HG03342 (cell line): Measurements from ENCODE around the gene GNA12.

Source experiments
- ATAC-seq: cut with Tn5 transposase; IDR thresholded peaks from one replicate; pipeline ENCODE4 v1.9.1; 2021; ENCODE audit warnings: mild to moderate bottlenecking, moderate library complexity; ENCODE audit not compliant: unreplicated experiment

The GNA12 gene

DNA sequence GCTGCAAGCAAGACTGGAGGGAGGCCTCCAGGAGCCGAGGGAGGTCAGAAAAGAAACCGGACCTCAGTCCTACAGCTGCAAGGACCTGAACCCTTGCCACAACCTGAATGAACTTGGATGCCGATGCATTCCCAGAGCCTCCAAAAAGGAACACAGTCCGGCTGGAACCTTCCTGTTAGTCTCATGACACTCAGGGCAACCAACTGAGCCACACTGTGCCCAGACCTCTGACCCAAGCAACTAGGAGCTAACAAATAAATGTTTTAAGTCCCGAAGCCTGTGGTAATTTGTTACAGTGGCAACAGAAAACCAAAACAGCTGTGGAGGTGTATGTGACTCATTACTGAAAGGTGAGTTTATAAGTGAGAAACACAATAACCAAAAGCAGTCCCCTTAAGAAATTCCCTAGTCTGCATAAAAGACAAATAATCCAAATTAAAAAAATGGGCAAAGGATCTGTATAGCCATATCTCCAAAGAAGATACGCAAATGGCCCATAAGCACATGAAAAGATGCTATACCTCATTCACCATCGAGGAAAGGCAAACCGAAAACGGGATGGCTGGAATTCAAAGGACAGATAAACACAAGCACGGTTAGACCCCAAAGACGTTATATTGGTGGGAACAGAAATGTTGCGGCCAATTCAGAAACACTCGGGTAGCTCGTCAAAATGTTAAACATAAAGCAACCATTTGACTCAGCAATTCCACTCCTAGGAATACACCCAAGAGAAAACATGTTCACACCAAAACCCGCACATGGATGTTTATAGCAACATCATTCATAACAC is 24.8 kb downstream of the GNA12 start:
- ATAC-seq = no peak

DNA sequence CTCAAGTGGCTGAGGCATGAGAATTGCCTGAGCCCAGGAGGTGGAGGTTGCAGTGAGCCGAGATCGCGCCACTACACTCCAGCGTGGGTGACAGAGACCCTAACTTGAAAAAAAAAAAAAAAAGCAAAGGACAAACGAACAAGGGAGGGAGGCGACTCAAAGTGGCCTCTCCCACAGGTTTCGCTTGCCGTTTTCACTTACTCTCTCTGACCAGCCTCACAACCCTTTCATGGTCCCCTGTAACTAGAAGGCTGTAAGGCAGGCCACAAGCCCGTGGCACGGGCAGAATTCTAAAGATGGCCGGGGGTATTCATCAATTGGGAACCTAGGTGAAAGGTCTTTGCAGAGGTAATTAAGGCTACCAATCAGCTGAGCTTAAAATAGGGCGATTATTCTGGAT is 25.5 kb downstream of the GNA12 start:
- no peak for ATAC-seq

DNA sequence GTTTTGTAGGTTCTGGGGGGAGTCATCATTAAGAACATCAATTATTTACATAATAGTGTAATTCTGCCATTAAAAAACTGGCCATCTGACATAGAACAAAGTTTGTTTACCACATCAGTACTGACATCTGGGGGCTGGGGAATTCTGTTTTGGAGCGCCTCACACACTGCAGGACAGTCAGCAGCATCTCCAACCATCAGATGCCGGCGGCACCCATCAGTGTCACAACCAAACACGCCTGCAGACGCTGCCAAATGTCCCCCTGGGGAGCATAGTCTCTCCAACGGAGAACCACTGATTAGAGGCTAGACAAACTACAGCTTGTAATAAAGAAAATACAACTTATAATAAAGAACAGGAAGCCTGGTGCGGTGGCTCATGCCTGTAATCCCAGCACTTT is 26.0 kb downstream of the GNA12 start:
- ATAC-seq = no peak

DNA sequence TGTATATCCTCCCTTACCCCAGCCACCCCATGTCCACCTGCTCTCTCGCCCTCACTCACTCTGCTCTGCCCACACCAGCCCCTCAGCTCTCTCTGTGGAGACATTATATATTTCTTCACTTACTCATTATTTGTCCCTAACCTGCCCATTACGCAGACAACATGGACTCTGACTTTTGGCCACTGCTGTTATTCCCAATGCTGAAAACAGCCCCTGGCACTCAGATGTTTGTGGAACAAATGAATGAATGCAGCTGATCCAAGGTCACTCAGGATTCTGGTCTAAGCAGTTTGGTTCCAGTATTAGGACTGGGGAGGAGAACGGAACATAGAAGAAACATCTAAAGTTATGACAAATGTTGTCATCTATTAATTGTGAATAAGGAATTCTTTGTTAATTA is 26.7 kb downstream of the GNA12 start:
- no peak for ATAC-seq

DNA sequence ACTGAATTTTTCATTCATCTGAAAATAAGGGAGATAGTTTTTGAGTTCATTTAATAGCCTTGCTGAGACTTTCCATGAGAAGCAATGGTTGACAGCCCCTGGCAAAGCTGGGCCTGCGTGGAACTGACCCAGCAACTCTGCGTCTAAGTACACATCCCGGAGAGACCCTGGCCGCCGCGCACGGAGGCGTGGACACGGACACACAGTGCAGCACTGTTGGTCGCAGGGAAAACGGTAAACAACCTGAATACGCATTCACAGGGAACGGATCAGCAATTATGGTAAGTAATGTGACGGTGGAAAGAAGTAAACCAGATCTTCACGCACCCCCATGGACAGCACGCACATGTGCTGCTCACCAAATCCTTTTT is 28.2 kb downstream of the GNA12 start:
- no peak for ATAC-seq

DNA sequence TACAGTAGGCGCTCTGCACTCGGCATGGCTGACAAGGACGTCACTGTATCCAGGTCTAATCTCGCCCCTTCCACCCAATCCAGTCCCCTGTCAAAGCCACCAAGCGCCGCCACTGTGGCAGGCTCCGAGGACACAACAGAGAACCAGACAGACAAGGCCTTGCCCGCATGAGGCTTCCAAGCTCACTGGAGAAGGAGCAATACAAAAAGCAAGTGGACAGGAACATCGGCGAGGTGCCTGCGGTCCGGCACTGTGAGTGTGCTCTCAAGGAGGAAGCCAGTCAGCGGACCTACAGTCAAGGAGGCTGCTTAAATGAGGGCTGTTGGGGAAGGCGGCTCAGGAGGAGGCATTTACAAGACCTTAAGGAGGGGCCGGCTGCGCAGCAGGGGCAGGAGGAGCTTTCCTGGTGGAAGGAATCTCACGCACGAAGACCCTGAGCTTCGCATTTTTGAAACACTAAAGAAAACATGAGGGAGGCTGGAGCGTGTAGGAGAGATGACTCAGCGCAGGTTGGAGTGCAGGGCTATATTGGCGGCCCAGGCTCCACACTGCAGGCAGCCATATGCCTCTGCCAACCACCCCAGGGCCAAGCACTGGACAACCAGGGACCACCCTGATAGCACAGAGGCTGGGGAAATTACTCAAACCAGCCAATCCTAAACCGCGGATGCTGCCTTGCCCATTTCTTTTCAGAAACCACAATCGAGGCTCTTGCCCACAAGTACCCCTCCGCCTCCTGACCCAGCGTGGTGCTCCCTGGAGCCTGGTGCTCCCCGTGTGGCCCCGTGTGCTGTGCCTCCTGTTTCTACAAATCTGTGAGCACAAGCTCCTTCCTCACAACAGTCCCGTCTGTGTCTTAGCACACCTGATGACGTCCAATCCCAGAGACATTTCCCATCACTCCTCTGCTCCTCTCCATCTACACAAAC is 28.9 kb downstream of the GNA12 start:
- no peak for ATAC-seq

DNA sequence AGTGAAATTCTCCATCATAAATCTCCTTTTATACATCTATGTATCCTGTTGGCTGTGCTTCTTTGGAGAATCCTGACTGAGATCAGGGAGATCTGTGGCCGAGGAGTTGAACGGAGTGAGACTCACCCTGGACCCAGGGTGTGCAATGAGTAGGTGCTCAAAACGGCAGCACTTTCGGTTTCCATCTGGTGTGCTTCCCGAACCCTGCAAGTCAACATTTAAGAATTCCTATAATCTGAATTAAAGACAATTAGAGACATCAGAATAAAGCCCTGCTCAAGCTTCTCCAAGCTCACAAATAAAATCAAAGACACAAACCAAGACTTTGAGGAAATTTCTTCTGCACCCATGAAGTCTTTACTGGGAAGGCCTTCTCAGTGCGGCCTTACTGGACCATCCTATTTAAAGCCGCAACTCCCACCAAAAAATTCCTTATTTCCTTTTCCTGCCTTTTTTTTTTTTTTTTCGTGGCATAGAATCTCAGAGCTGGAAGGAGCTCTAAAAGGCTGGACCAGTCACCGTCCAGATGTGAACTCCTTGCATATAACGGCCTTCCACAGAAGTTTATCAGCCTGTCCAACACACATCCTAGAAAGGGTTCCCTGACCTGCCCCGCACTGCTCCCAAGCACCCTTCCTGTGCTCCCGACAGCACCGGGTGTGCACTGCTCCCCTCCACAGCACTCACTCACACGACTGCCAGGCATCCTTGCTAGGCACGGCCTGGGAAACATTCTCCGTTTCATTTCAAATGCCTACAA is 29.7 kb downstream of the GNA12 start:
- ATAC-seq = no peak

DNA sequence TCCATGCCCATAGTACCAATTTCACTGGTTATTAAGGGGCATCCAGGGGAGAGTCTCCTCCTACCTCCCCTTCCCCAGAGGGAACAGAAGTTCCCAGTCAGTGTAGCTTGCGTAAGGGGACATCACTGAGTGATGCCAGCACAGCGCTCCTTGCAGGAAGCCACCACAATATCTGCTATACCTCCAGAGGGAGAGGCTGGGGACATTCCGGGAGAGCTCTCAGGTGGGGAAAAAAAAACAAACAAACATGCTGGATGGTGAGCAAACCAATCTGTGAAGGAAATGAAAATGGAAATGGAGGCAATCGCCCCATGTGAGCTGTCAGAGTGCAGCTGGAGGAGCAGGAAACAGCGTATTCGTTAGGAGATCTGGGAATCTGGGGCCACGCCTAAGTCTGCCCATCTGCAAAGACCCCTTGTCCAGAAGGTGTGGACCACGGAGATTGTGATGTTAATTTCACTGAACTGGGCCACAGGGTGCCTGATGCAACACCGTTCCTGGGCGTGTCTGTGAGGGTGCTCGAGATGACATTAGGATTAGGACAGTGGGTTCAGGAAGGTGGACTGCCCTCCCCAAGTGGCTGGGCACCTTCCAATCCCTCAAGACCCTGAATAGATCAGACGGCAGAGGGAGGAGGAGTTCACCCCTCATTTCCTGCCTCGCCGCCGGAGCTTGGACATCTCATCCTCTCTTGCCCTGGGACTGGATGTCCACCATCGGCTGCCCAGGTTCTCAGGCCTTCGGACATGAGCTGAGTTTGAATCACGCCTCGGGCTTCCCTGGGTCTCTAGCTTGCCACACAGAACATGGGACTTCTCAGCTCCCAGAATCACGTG is 30.5 kb downstream of the GNA12 start:
- no peak for ATAC-seq

DNA sequence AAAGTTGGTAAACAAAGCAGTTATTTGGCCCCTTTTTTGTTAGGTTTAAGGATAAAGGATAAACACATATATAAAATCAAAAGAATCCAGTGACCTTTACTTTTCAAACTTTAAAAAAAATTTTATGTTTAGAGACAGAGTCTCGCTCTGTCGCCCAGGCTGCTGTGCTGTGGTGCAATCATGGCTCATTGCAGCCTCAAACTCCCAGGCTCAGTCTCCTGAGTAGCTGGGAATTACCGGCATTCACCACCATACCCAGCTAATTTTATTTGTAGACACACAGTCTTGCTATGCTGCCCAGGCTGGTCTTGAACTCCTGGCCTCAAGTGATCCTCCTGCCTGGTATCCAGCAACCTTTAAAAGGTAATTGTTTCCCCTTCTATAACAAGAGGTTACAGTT is 31.3 kb downstream of the GNA12 start:
- ATAC-seq = no peak

DNA sequence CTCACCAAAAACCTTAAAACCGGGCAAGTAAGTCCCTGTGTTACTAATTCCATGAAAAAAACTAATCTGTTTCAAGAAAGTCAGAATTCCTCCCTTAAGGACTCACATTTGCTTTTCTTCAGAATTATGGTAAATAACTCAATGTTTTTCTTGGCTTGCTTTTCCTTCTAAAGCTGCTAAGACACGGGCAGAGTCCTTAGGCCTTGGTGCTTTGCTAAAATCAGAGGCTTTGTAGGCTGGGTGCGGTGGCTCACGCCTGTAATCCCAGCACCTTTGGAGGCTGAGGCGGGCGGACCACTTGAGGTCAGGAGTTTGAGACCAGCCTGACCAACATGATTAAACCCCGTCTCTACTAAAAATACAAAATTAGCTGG is 32.0 kb downstream of the GNA12 start:
- no peak for ATAC-seq

DNA sequence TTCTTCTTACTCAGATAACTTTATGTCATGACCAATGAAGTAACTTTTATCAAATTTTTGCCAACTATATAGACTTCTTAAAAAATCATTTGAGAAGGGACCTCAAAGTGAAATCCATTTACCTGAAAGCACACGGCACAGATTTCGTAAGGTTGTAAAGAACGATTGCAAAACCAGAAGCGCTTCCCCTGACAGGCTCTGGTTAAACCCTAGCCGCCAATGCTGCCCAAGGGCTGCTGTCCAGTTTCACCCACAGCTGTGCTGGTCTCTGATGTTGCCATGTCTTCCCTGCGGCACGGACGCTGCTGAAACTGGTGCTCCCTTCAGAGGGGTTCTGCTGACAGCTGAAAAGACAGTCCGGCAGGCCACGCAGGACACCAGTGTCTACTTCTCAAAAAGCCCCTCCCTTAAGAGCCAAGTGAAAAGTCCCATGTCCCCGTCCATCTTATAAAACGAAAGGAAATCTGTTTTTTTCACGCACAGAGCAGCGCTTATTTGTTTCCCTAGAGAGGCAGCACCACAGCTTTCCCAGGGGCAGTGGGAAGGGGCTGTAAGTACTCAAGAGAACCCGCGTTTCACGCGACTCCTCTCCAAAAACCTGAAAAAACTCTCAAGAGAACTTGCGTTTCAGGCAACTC is 32.5 kb downstream of the GNA12 start:
- no peak for ATAC-seq

DNA sequence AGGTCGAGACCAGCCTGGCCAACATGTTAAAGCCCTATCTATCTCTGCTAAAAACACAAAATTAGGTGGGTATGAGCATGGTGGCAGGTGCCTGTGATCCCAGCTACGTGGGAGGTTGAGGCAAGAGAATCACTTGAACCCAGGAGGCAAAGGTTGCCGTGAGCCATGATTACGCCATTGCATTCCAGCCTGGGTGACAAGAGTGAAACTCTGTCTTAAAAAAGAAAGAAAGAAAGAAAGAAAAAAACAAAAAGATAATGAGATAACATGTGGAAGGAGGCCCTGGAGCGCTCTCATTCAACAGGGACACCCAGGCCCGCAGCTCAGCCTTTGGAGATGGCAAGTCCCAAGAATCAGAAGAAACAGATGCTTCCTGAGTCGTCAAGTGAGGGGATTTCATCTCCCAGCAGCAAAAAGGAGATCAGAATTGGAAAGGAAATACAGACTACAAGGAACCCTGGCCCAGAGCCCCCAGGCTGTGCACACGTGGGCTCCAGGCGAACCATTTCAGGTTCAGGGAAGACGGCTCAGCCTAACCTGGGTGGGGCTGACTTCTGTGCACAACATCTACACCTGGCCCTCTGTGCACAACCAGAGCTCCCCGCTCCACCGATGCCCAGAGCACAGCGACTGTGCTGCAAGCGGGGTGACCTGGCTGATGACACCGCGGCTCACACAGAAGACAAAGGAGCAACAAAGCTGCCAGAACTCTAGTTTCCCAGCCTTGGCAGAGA is 33.3 kb downstream of the GNA12 start:
- no peak for ATAC-seq

DNA sequence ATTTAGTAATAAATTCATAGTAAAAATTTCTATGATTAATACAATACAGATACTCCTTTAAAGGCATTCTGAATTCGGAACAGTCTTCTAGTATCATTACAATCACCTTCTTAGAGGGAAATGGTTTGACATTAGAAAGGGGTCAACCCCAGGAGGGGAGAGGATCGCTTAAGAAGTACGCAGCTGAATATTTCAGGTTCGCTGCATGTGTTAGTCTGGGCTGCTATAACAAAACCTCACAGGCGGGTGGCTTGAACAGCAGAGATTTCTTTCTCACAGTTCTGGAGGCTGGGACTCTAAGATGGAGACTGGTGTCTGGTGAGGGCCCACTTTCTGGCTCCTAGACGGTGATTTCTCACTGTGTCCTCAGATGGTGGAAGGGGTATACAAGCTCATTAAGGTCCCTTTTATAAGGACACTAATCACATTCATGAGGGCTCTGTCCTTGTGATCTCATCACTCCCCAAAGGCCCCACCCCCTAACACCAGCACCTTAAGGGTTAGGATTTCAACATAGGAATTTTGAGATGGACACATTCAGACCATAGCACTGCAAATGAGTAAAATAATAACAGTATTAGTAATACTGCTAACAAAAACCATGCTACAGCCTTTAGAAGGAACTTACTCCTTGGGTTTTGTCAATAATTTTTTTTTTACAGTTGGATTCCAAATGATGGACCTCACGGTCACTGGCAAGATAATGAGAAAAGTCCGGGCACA is 34.0 kb downstream of the GNA12 start:
- ATAC-seq = no peak

DNA sequence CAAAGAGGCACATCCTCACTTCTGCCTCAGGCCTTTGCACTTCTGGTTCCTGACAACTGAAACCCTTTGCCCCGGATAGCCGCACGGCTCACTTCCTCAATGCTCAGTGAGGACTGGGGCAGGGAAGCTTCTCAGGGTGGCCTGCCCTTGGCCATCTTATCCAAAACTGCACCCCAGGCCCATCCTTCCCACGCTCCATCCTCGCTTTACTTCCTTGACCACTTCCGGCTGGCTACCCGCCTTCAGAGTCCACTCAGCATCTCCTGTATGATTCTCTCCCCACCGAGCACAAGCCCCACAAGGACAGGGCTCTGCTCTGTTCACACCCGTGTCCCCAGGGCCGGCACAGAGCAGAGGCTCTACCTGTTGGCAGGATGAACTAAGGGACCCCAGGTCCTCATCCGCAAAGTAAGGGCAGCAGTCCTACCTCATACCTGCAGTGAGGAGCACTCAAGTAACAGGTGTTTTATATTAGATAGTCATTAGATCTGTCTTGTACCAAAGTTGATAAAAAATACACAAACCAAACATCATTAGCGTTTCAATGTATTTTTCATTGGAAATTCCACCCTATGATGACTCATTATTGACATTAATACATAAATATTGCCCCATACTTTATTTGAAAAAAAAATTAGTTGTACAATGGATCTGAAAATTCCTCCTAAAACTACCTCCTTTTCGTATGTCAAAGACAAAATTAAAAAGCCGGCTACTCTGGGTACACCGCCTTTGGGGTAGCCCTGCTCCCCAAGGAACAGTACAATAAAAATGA is 35.0 kb downstream of the GNA12 start:
- no peak for ATAC-seq

DNA sequence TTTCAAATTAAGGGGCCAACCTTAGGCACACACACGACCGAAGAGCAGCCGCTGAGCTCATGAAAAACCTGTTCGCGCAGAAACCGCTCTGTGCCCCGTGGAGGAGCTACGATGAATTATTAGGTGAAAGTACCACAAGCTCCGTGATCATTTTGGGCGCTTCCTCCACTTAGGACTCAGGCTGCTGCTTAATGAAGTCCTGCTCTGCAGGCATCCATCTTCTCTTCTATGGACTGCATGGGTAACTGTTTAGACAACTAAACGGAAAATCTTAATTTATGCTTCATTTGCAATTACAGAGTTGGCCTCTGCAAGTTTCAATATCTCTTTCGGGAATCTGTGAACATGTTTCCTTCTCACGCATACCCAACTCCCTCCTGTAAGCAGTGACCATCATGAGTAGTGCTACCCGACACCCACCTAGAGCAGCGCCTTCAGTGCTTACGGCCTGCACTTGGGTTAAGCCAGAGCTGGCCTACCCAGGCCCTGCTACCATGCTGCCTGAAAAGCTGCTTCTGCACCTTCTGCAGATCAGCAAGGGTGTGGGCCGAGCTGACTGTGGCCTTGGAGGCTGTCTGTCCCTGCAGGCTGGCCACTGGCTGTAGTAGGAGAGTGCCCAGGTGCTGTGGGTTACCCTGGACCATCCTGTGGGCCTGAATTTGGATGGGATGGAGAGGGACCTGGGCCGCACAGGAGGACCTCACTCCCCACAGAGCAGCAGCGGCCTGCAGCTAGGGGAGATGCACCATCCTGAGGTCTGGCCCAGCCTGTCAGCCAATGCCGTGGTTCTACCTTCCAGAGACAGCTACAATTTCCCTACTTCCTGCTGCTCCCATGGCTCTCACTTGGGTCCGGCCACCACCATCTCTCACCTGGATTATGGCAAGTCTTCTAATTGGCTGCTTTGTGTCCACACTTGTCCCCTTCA is 36.0 kb downstream of the GNA12 start:
- ATAC-seq = no peak

DNA sequence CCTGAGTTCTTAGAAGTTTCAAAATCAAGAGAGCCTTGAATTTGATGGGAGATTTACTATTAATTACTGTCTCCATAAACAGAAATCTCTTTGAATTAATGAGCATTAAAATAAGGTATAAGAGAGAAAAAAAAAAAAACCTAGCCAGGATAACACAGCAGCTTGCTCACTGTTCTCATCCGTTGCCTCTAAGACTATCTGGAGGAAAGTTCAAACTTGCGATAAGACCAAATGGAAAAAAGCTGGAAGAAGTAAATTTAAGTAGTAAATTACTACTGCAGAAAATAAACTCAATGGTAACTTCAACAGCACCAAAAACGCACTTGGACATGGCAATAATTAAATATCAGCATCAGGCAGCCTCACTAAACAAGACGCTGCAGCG is 36.7 kb downstream of the GNA12 start:
- no peak for ATAC-seq

DNA sequence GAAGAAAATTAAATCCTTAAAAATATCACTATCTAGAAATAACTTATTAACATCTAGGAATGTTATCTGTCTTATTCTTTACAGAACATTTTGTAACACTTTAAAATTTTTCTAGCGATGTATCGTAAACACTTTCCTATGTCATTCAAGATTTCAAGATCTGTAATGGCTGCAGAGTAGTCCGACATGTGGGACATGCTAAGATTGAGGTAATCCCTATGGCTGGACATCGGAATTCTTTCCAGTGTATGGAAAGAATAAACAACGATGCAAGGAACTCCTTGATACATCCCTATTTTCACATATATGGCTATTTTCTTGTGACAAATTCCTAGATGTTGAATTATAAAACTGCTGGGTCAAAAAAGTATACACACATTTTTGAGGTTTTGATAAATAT is 37.5 kb downstream of the GNA12 start:
- ATAC-seq = no peak
